H1 (cell line): Measurements from ENCODE around the gene TEKTIP1. TPM values are rescaled to one million over a fixed set of nuclear protein-coding genes. Genes with fewer than 3 reads are reported as not detected.
A peak's percentile ranks its signal among the peaks of the same experiment; 100 is the strongest.

ENCODE experiments used
- BCL11A ChIP-seq, 2 experiments: IDR thresholded peaks; one replicate each; pipeline ENCODE4 v1.6.1; 2011; ENCODE audit warnings: low read depth in 2 of 2, low read length in 2 of 2, mild to moderate bottlenecking in 2 of 2
- CEBPB ChIP-seq: IDR thresholded peaks from 2 replicates; pipeline ENCODE4 v1.6.1; 2012; ENCODE audit warnings: low read depth, low read length
- CHD1 ChIP-seq: IDR thresholded peaks from 2 replicates; pipeline ENCODE4 v1.6.1; 2012; ENCODE audit warnings: low read depth, low read length, improper control_type of control experiment
- CHD2 ChIP-seq: IDR thresholded peaks from 2 replicates; pipeline ENCODE4 v1.6.1; 2012; ENCODE audit warnings: low read length, improper control_type of control experiment
- CTBP2 ChIP-seq: IDR thresholded peaks from 2 replicates; pipeline ENCODE4 v1.7.0; 2011; ENCODE audit warnings: borderline replicate concordance, mild to moderate bottlenecking, moderate library complexity, mixed read lengths, low read length; ENCODE audit not compliant: insufficient read depth, insufficient read length
- CTCF ChIP-seq, 3 experiments: IDR thresholded peaks; 1 replicate in 2 of 3; 2 replicates in 1 of 3; pipeline versions ENCODE4 v1.5.1 to v1.6.1; 2011; ENCODE audit warnings: low read length in 3 of 3, mild to moderate bottlenecking in 3 of 3, inconsistent platforms in 2 of 3, low read depth in 1 of 3, moderate library complexity in 1 of 3; ENCODE audit not compliant: insufficient read depth in 1 of 3; ENCODE audit errors: control extremely low read depth in 1 of 3
- E2F6 ChIP-seq: IDR thresholded peaks from 2 replicates; pipeline ENCODE4 v1.6.1; 2012; ENCODE audit warnings: inconsistent platforms
- GTF2F1 ChIP-seq: IDR thresholded peaks from 2 replicates; pipeline ENCODE4 v1.6.1; 2012; ENCODE audit warnings: low read depth, low read length, improper control_type of control experiment, borderline replicate concordance
- KDM1A ChIP-seq: fragments of 200-600, 300-600 bp; sonication (generic); IDR thresholded peaks from 2 replicates; pipeline ENCODE4 v1.7.1; 2016; ENCODE audit warnings: mild to moderate bottlenecking, low read length, borderline replicate concordance
- KDM5A ChIP-seq: fragments of 200-600 bp; IDR thresholded peaks from 2 replicates; pipeline ENCODE4 v1.7.1; 2012; ENCODE audit warnings: mild to moderate bottlenecking, low read length, inconsistent platforms, mixed read lengths
- POLR2A ChIP-seq, 2 experiments: IDR thresholded peaks; 1 replicate in 1 of 2; 2 replicates in 1 of 2; pipeline ENCODE4 v1.6.1; 2011; ENCODE audit warnings: low read depth in 2 of 2, low read length in 2 of 2, mild to moderate bottlenecking in 2 of 2; ENCODE audit errors: control extremely low read depth in 1 of 2
- RAD21 ChIP-seq, 2 experiments: IDR thresholded peaks in 1 of 2; conservative IDR thresholded peaks in 1 of 2; 2 replicates each; pipeline ENCODE4 v1.6.1; 2011; ENCODE audit warnings: low read depth in 2 of 2, low read length in 2 of 2, improper control_type of control experiment in 1 of 2, inconsistent platforms in 1 of 2, mild to moderate bottlenecking in 1 of 2, moderate library complexity in 1 of 2
- SP1 ChIP-seq: IDR thresholded peaks from 2 replicates; pipeline ENCODE4 v1.6.1; 2011; ENCODE audit warnings: low read depth, low read length
- TAF7 ChIP-seq: optimal IDR thresholded peaks from 2 replicates; pipeline ENCODE3; 2011; ENCODE audit warnings: low read depth, mild to moderate bottlenecking, inconsistent platforms, low read length, moderate library complexity, borderline replicate concordance
- TBP ChIP-seq: IDR thresholded peaks from 2 replicates; pipeline ENCODE4 v1.6.1; 2011; ENCODE audit warnings: low read depth, low read length, improper control_type of control experiment
- TEAD4 ChIP-seq: IDR thresholded peaks from 2 replicates; pipeline ENCODE4 v1.6.1; 2012; ENCODE audit warnings: low read depth, low read length, inconsistent platforms, mixed read lengths
- USF2 ChIP-seq: IDR thresholded peaks from 2 replicates; pipeline ENCODE4 v1.6.1; 2011; ENCODE audit warnings: low read length, improper control_type of control experiment
- ZNF274 ChIP-seq: IDR thresholded peaks from 2 replicates; pipeline ENCODE4 v1.7.0; 2012; ENCODE audit warnings: low read length, borderline replicate concordance; ENCODE audit errors: extremely low read depth
- polyA plus RNA-seq, 7 experiments: library from polyadenylated mRNA; depleted of rRNA in 3 of 7; stranded (reverse) in 5 of 7; unstranded in 2 of 7; fragments of >200 nt in 5 of 7; fragments of 200-250 nt in 2 of 7; gene quantifications; 1 replicate in 5 of 7; 2 replicates in 1 of 7; 4 replicates in 1 of 7; pipeline versions ENCODE4 v1.2.1 to v1.2.3, GENCODE V29; 2011 to 2013; ENCODE audit warnings: missing spikeins in 2 of 7, mixed read lengths in 2 of 7
- total RNA-seq: library from RNA; stranded (reverse); fragmentation: NEBNext Ultra II Directional; extraction: Animal tissue kit (Norgen Biotek cat#: 25700); gene quantifications from 2 replicates; pipeline ENCODE4 v1.2.1, GENCODE V29; 2021
- TF ChIP-seq, protein P1 (sequence below): IDR thresholded peaks from 2 replicates; pipeline ENCODE4 v1.6.1; 2012; ENCODE audit warnings: inconsistent platforms

The TEKTIP1 gene
- total and polyA plus RNA-seq, 2 of the 8 experiments (the other 6 are each of a cell fraction or from before 2014, with no cell fraction given) = 1.1 TPM; not detected in 1

- peak; percentile 53; the same call in 1 of the 2 replicates for TF ChIP-seq TEAD4
- TF ChIP-seq CTCF (IDR thresholded peaks at IDR 0.05; ENCODE audit: control extremely low read depth in 1 of 3, insufficient read depth in 1 of 3, low read depth in 1 of 3, low read length in 3 of 3) = no peak
- TF ChIP-seq CTBP2 = no peak
- no peak for TF ChIP-seq ZNF274
- peak; percentile 97 for TF ChIP-seq USF2
- no peak for TF ChIP-seq KDM1A
- peak; percentile 97 for TF ChIP-seq TBP
- peak; percentile 71 for TF ChIP-seq GTF2F1
- TF ChIP-seq RAD21 (IDR thresholded peaks at IDR 0.05 in 1 of 2, conservative IDR thresholded peaks at IDR 0.05 in 1 of 2; ENCODE audit: low read depth in 2 of 2, low read length in 2 of 2) = no peak
- TF ChIP-seq BCL11A (IDR thresholded peaks at IDR 0.05; ENCODE audit: low read depth in 2 of 2, low read length in 2 of 2) = no peak
- peak; percentile 93 for TF ChIP-seq KDM5A
- TF ChIP-seq CHD2 = peak; percentile 32; the same call in 1 of the 2 replicates
- no peak for TF ChIP-seq CEBPB
- TF ChIP-seq E2F6 = peak; percentile 80
- peak; percentile 79; the same call in 1 of the 2 replicates for TF ChIP-seq SP1
- TF ChIP-seq POLR2A (IDR thresholded peaks at IDR 0.05; ENCODE audit: control extremely low read depth in 1 of 2, low read depth in 2 of 2, low read length in 2 of 2) = peak in 1 of 2 experiments; percentile 92; a peak in 2 of 3 replicates
- TF ChIP-seq CHD1 = peak; percentile 99
- peak; percentile 96 for TF ChIP-seq TAF7
- TF ChIP-seq, protein P1, sequence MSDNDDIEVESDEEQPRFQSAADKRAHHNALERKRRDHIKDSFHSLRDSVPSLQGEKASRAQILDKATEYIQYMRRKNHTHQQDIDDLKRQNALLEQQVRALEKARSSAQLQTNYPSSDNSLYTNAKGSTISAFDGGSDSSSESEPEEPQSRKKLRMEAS = peak; percentile 93
Measured at GRCh38 chr19:3500429-3501101, 38.4 kb upstream of the TEKTIP1 start, which contains the start of gene DOHH (continued).
